ENCODE results near the gene DUSP10.
A peak's percentile ranks its signal among the peaks of the same experiment; 100 is the strongest.

Gene DUSP10

GRCh38 chr1:221712776-221713431, 29.0 kb downstream of the DUSP10 start:
- H3K79me2 ChIP-seq (ENCODE audit: insufficient read depth, low read length) = peaks cover 87% of the 10 kb centered on the region
- peak overlapping the region; percentile 73 for H3K4me2 ChIP-seq (ENCODE audit: low read depth, low read length, poor library complexity, severe bottlenecking)
- no peaks in the 10 kb centered on the region for H3K27me3 ChIP-seq (ENCODE audit: insufficient read depth, low read length, poor library complexity, severe bottlenecking)
- H3K4me3 ChIP-seq (ENCODE audit: low read length, poor library complexity, severe bottlenecking) = peak overlapping the region; percentile 68
- no peaks in the 10 kb centered on the region for H3K9me3 ChIP-seq (ENCODE audit: insufficient read depth, low read depth, low read length)
- peaks cover 93% of the 10 kb centered on the region for H3K4me1 ChIP-seq (ENCODE audit: insufficient read depth, low read length, poor library complexity, severe bottlenecking)
- H4K20me1 ChIP-seq (ENCODE audit: insufficient read depth, low read length, poor library complexity, severe bottlenecking) = peaks cover 15% of the 10 kb centered on the region
- TF ChIP-seq, protein P1, sequence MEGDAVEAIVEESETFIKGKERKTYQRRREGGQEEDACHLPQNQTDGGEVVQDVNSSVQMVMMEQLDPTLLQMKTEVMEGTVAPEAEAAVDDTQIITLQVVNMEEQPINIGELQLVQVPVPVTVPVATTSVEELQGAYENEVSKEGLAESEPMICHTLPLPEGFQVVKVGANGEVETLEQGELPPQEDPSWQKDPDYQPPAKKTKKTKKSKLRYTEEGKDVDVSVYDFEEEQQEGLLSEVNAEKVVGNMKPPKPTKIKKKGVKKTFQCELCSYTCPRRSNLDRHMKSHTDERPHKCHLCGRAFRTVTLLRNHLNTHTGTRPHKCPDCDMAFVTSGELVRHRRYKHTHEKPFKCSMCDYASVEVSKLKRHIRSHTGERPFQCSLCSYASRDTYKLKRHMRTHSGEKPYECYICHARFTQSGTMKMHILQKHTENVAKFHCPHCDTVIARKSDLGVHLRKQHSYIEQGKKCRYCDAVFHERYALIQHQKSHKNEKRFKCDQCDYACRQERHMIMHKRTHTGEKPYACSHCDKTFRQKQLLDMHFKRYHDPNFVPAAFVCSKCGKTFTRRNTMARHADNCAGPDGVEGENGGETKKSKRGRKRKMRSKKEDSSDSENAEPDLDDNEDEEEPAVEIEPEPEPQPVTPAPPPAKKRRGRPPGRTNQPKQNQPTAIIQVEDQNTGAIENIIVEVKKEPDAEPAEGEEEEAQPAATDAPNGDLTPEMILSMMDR (conservative IDR thresholded peaks at IDR 0.05; ENCODE audit: low read length) = no peak
- no peak for TF ChIP-seq EZH2phosphoT487 (IDR thresholded peaks at IDR 0.05; ENCODE audit: borderline replicate concordance)
- no peaks in the 10 kb centered on the region for H3K9me2 ChIP-seq (replicated peaks; ENCODE audit: low read depth, low read length)
- peaks cover 34% of the 10 kb centered on the region; the same call in 1 of the 2 replicates for H3K36me3 ChIP-seq (ENCODE audit: insufficient read depth, low read length)
- no peak overlapping the region for H2AFZ ChIP-seq (ENCODE audit: low read length)
- H3K9ac ChIP-seq (ENCODE audit: low read depth, low read length, poor library complexity, severe bottlenecking) = peak overlapping the region; percentile 74
- H3F3A ChIP-seq (ENCODE audit: low read depth) = peaks cover 14% of the 10 kb centered on the region

DNA sequence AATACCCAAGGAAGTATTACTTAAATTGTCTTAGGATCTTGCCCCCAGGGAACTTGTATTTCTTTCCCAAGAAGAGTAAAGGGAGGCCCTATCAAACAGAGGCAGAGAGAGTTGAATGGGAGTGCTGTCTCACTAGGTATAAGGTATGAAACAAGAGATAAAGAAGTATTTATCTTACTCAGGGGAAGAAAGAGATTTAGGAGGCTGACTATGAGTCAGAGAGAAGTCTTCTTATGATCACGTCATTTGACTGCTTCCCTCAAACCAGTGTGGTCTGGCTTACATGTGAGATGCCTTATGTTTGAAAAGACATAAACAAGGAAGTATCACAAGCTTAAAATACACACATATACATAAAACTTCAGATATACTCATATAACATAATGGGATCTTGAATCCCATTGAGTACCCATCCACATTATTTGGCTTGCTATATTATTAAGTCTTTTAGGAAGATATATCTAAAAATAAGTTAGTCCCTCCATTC, 29.6 kb downstream of the DUSP10 start:
- H3K9me3 ChIP-seq (ENCODE audit: insufficient read depth, low read depth, low read length) = no peaks in the 10 kb centered on the region
- H3K4me2 ChIP-seq (ENCODE audit: low read depth, low read length, poor library complexity, severe bottlenecking) = peak overlapping the region; percentile 73
- H3K4me3 ChIP-seq (ENCODE audit: low read length, poor library complexity, severe bottlenecking) = peak overlapping the region; percentile 68
- H3F3A ChIP-seq (ENCODE audit: low read depth) = peaks cover 21% of the 10 kb centered on the region
- TF ChIP-seq, protein P1 (conservative IDR thresholded peaks at IDR 0.05; ENCODE audit: low read length) = no peak
- TF ChIP-seq EZH2phosphoT487 (IDR thresholded peaks at IDR 0.05; ENCODE audit: borderline replicate concordance) = no peak
- H3K4me1 ChIP-seq (ENCODE audit: insufficient read depth, low read length, poor library complexity, severe bottlenecking) = peaks cover 94% of the 10 kb centered on the region
- H3K9ac ChIP-seq (ENCODE audit: low read depth, low read length, poor library complexity, severe bottlenecking) = peak overlapping the region; percentile 74
- no peaks in the 10 kb centered on the region for H3K9me2 ChIP-seq (replicated peaks; ENCODE audit: low read depth, low read length)
- peaks cover 34% of the 10 kb centered on the region; the same call in 1 of the 2 replicates for H3K36me3 ChIP-seq (ENCODE audit: insufficient read depth, low read length)
- H3K79me2 ChIP-seq (ENCODE audit: insufficient read depth, low read length) = peaks cover 83% of the 10 kb centered on the region
- no peak overlapping the region for H2AFZ ChIP-seq (ENCODE audit: low read length)
- H4K20me1 ChIP-seq (ENCODE audit: insufficient read depth, low read length, poor library complexity, severe bottlenecking) = peaks cover 12% of the 10 kb centered on the region
- no peaks in the 10 kb centered on the region for H3K27me3 ChIP-seq (ENCODE audit: insufficient read depth, low read length, poor library complexity, severe bottlenecking)

- peak overlapping the region; percentile 73 for H3K4me2 ChIP-seq (ENCODE audit: low read depth, low read length, poor library complexity, severe bottlenecking)
- no peaks in the 10 kb centered on the region for H3K27me3 ChIP-seq (ENCODE audit: insufficient read depth, low read length, poor library complexity, severe bottlenecking)
- H3K4me1 ChIP-seq (ENCODE audit: insufficient read depth, low read length, poor library complexity, severe bottlenecking) = peaks cover 94% of the 10 kb centered on the region
- peaks cover 24% of the 10 kb centered on the region for H3F3A ChIP-seq (ENCODE audit: low read depth)
- no peaks in the 10 kb centered on the region for H3K9me2 ChIP-seq (replicated peaks; ENCODE audit: low read depth, low read length)
- TF ChIP-seq, protein P1 (conservative IDR thresholded peaks at IDR 0.05; ENCODE audit: low read length) = no peak
- TF ChIP-seq EZH2phosphoT487 (IDR thresholded peaks at IDR 0.05; ENCODE audit: borderline replicate concordance) = no peak
- peaks cover 8% of the 10 kb centered on the region for H4K20me1 ChIP-seq (ENCODE audit: insufficient read depth, low read length, poor library complexity, severe bottlenecking)
- peak overlapping the region; percentile 74 for H3K9ac ChIP-seq (ENCODE audit: low read depth, low read length, poor library complexity, severe bottlenecking)
- H2AFZ ChIP-seq (ENCODE audit: low read length) = no peak overlapping the region
- H3K4me3 ChIP-seq (ENCODE audit: low read length, poor library complexity, severe bottlenecking) = peak overlapping the region; percentile 68
- peaks cover 83% of the 10 kb centered on the region for H3K79me2 ChIP-seq (ENCODE audit: insufficient read depth, low read length)
- no peaks in the 10 kb centered on the region for H3K9me3 ChIP-seq (ENCODE audit: insufficient read depth, low read depth, low read length)
- H3K36me3 ChIP-seq (ENCODE audit: insufficient read depth, low read length) = peaks cover 29% of the 10 kb centered on the region; the same call in 1 of the 2 replicates
These were observed 30.2 kb downstream of the DUSP10 start for GRCh38 chr1:221711656-221712055.
